Mucosa of descending colon (tissue), 3 donors: ENCODE results near the gene MCC. TPM values are rescaled to one million over a fixed set of nuclear protein-coding genes. Genes with fewer than 3 reads are reported as not detected.
A peak's percentile ranks its signal among the peaks of the same experiment; 100 is the strongest.

Experiments used
- ATAC-seq: fragments of 200-7000 bp; cut with Tn5 transposase; one replicate; pipeline ENCODE4 v1.9.1; 2020; ENCODE audit warnings: mild to moderate bottlenecking, moderate library complexity
- DNase-seq, 3 donors: peaks; one replicate each; pipeline ENCODE4 v3.0.0-alpha.2; 2020
- H3K36me3 ChIP-seq: fragments of 200-600 bp; one replicate; pipeline ENCODE4 v1.8.0; 2021; ENCODE audit warnings: low read depth, mild to moderate bottlenecking
- H3K4me1 ChIP-seq: fragments of 200-600 bp; one replicate; pipeline ENCODE4 v1.8.0; 2021; ENCODE audit warnings: low read depth, mild to moderate bottlenecking
- H3K4me3 ChIP-seq: fragments of 200-600 bp; one replicate; pipeline ENCODE4 v1.8.0; 2021; ENCODE audit warnings: mild to moderate bottlenecking
- H3K9me3 ChIP-seq: fragments of 200-600 bp; one replicate; pipeline ENCODE4 v1.8.0; 2021; ENCODE audit warnings: mild to moderate bottlenecking
- intact Hi-C, 2 donors: fragments of 100-400 bp; cut with DNase I in 1 of 2; cut with micrococcal nuclease in 1 of 2; formaldehyde crosslinking; loops; one replicate each; pipeline versions ENCODE4 v1.11.0 to v1.11.1; 2022; cut with DNase I, micrococcal nuclease
- total RNA-seq, 3 donors: library from RNA; stranded (reverse); fragmentation: NEBNext Ultra II Directional in 2 of 3; extraction: Animal tissue kit (Norgen Biotek cat#: 25700) in 2 of 3; gene quantifications; one replicate each; pipeline versions ENCODE4 v1.2.1 to v1.2.4, GENCODE V29; 2021 to 2023
- TF ChIP-seq, protein P1 (sequence below): fragments of 200-600 bp; IDR thresholded peaks from one replicate; pipeline ENCODE4 v1.8.0; 2022; ENCODE audit warnings: antibody characterized with exemption, mild to moderate bottlenecking
- donor health status: DM: no; HTN: no; CAD: no; lungs with moderate emphysema.
- donor health status: DM: no; HTN: no; CAD: no.
- donor health status: DM: no; HTN: yes; CAD: no.

MCC gene
- total RNA-seq, 3 donors from 2014 or later = 1.5 to 7.4 (median 4.4) TPM

DNA sequence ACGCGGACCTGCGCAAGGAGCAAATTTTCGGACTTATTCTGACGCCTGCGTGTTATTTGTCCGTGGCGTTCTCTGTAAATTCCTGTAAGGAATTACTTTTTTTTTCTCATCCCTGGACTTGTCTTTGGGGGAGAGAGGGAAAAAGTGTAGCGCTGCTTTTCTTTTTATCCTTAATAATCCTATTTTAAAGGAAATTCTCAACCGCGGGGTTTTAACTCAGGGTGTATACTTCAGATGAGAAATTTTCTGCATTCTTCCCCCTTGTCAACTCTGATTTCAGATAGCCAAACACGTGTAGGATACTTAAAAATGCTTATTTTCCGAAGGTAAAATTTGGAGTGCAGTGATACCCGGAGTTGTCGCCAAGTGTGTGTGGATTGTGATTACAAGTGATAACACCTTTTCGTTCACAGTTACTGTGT, 510.8 kb downstream of the MCC start:
- Histone ChIP-seq H3K4me3 (peak overlapping the region; percentile 65), H3K9me3 (no peaks in the 10 kb centered on the region), H3K36me3 (no peaks in the 10 kb centered on the region), H3K4me1 (peaks cover 20% of the 10 kb centered on the region)
- intact Hi-C loops = no loop called here
- ATAC-seq (no peak), DNase-seq (no peak)
- TF ChIP-seq, protein P1, sequence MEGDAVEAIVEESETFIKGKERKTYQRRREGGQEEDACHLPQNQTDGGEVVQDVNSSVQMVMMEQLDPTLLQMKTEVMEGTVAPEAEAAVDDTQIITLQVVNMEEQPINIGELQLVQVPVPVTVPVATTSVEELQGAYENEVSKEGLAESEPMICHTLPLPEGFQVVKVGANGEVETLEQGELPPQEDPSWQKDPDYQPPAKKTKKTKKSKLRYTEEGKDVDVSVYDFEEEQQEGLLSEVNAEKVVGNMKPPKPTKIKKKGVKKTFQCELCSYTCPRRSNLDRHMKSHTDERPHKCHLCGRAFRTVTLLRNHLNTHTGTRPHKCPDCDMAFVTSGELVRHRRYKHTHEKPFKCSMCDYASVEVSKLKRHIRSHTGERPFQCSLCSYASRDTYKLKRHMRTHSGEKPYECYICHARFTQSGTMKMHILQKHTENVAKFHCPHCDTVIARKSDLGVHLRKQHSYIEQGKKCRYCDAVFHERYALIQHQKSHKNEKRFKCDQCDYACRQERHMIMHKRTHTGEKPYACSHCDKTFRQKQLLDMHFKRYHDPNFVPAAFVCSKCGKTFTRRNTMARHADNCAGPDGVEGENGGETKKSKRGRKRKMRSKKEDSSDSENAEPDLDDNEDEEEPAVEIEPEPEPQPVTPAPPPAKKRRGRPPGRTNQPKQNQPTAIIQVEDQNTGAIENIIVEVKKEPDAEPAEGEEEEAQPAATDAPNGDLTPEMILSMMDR = no peak

DNA sequence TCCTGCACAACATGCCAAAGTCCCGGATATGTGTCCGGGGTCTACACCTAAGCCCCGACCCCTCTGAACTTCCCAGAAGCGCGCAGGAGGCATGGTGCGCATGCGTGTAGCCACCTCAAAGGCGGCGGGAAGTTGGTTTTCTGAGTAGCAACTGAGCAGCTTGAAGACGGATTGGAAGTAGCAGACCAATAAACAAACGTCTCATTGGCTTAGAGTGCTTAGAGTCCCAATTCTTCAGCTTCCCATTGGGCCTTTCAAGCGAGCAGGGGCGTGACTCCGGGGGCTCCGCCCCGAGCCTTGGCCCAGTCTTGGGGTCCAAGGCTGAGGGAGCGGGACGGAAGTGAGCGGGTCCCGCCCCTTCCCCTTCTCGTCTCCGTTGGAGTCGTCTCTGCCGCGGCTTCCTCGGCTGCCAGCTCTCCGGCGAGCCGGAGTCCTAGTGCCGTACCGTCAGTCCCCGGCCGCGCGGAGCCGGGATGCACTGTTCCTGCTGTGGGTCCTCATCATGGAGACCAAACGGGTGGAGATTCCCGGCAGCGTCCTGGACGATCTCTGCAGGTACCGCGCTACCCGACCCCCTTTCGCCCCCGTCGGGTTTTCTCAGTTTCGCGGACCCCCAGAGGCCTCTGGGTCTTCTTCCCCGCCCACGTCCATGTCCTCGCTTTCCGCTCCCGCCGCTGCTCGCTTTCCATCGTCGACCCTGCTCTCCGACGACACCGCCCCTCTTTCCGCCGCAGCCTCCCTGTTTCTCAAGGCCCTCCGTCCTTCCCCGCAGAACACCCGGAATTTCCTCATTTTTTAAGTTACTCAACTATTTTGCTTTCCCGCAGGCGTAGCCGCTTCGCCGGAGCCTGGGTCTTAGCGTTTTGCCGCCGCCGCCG, 511.6 kb downstream of the MCC start, which contains the start of gene DCP2:
Gene DCP2 (plus strand): TSS at position 367 of the 878 bp plus-strand sequence. CDS start 136 bp downstream, at position 503.
- H3K4me1 ChIP-seq = peaks cover 20% of the 10 kb centered on the region
- H3K4me3 ChIP-seq = peak within 1 kb of the TSS; percentile 65
- DNase-seq = peak; percentile 96
- TF ChIP-seq, protein P1 = no peak
- peak; percentile 99 for ATAC-seq
- intact Hi-C loops = no loop called here
- H3K9me3 ChIP-seq = no peaks in the 10 kb centered on the region
- no peaks in the 10 kb centered on the region for H3K36me3 ChIP-seq

DNA sequence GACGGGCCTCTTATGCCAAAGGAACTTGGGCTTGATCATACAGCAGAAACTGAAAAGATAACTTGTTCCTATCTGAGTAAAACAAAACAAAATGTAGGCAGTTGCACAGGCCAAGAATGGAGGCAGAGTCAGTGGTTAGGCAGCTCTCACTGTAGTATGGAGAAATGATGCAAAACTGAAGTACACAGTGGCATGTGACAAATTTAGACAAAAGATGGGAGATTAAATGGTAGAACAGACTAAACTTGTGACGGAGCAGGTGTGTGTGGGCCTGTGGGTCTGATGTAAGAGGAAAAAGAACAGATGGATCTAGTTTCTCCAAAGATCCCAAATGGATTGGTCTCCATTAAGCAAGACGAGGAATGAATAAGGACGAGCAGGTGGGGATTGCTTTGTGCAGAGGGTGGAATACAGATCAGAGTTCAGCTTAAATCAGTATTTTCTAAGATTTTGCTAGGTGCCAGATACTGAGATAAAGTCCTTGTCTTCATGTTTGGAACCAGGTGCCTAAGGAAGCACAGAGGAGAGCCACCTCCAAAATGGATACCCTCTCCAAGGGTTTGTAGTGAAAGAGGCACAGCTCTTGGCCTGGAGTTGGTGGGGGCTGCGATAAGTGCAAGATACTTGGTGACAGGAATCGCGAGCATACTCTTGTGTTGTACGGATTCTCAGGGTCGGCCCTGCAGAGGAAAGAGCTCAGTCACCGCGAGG, 512.4 kb downstream of the MCC start:
- Histone ChIP-seq H3K4me3 (peak overlapping the region; percentile 65), H3K36me3 (no peaks in the 10 kb centered on the region), H3K4me1 (peaks cover 20% of the 10 kb centered on the region), H3K9me3 (no peaks in the 10 kb centered on the region)
- DNase-seq (peak in 1 of 3 donors; percentile 2), ATAC-seq (peak; percentile 10)
- intact Hi-C loops = no loop called here
- TF ChIP-seq, protein P1 = no peak

GRCh38 chr5:112974901-112975300, 513.4 kb downstream of the MCC start:
- H3K36me3 ChIP-seq = no peaks in the 10 kb centered on the region
- DNase-seq = no peak
- no peak for ATAC-seq
- peaks cover 17% of the 10 kb centered on the region for H3K4me1 ChIP-seq
- no peak overlapping the region for H3K4me3 ChIP-seq
- no peaks in the 10 kb centered on the region for H3K9me3 ChIP-seq
- TF ChIP-seq, protein P1 = no peak
- intact Hi-C loops = no loop called here

- DNase-seq (no peak), ATAC-seq (no peak)
- Histone ChIP-seq H3K36me3 (no peaks in the 10 kb centered on the region), H3K4me1 (peaks cover 9% of the 10 kb centered on the region), H3K9me3 (no peaks in the 10 kb centered on the region), H3K4me3 (no peak overlapping the region)
- TF ChIP-seq, protein P1 = no peak
- intact Hi-C loops = no loop called here
These were observed 514.3 kb downstream of the MCC start for GRCh38 chr5:112973904-112974303.
